GM19452 (cell line): Measurements from ENCODE around the gene SH2D1B.

Source experiments
- ATAC-seq: cut with Tn5 transposase; IDR thresholded peaks from one replicate; pipeline ENCODE4 v1.9.1; 2021; ENCODE audit not compliant: unreplicated experiment

Gene SH2D1B

DNA sequence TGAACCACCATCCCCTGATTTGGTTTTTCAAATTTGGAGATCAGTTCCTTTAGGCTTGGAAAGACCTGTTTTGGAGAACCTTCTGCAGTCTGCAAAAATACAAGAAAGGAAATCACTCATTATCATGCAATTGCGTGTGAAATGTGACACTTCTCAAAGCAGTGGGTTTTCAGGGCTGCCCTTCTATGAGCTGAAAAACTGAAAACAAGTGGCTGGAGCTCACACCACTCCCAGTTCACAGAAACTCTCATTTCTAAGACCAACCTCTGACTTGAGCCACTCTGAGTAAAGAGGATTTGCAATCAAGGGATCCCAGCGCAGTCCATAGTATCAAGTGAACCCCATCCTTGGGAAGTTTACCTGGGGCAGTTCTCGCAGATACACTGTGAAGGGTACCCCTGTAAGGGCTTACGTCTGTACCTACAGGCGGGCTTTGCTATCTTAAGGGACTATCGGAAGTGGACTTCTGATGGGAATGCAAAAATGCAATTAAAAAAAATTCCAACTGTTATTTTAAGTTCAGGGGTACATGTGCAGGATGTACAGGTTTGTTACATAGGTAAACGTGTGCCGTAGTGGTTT lies 12.8 kb downstream of the SH2D1B start:
- ATAC-seq, result no peak

DNA sequence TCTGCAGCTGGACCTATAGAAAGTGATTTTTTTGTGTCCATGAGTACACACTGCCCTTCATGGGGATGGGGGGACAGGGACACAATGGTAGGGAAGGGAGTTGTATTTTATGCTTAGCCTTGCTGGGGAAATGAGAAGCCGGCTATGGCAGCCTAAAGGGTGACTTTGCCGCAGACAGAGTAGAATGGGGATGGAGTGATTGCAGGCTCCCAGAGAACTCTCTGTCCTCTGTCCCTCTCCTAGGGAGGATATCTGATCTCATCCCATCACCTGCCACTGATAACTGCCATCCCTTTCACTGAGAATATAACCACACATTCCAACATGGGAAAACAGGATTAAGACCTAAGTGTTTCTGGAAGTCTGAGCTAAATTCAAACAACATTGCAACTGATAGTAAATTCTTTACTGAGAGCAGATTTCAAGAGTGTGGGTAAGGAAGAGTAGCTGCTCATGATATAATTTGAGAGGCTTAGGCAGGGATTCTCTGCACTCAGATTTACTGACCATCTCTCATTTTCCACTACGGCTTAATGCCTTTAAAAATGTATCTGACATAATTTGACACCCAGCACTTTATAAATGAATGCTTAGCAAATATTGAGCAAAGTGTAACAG lies 13.9 kb downstream of the SH2D1B start:
- no peak for ATAC-seq

DNA sequence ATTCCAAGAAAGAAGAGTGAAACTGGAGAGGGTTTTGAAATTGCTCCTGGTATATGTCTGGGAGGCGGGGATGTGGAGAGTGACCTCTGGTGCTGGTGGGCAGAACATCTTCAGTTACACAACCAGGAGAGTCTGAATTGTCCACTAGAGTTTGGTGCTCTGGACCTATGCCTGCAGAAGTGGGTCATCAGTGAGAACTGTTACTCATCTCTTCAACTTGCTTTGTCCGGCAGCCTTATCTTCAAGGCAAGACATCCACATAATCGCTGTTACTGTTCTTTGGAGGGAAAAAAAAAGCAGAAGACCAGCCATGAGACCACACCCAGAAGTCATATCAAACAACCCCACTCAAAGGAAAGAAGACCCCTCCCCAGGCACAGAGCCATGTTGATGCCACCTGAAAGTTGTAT lies 14.9 kb downstream of the SH2D1B start:
- no peak for ATAC-seq

DNA sequence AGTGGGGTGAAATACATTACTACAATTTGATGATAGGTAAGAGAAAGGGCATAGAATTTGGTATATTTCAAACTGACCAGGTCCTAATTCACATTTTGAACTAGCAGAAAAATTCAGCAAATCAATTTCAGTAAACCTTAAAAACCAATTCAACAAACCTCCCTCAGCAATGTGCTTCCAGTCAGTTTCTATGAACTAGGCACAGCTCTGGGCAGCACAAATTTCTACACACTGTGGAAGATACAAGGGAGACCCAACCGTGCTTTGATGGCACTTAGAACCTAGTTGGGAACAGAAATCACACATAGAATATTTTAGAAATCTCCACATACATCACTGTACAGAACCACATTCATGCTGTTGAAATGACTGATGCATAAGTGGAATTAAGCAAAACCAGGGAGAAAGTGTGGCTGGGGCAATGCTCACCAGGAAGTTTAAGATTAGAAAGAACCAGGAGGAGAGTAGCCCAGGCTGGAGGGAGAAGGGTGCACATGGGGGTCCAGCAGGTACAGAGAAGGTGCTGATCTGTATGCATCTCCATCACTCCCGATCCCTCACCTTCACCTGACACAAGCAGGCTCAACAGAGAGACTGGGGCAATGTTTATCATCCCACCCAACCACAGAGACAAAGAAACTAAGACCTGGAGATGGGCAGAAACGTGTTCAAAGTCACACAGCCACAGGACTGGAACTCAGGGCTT lies 15.6 kb downstream of the SH2D1B start:
- ATAC-seq, result no peak

DNA sequence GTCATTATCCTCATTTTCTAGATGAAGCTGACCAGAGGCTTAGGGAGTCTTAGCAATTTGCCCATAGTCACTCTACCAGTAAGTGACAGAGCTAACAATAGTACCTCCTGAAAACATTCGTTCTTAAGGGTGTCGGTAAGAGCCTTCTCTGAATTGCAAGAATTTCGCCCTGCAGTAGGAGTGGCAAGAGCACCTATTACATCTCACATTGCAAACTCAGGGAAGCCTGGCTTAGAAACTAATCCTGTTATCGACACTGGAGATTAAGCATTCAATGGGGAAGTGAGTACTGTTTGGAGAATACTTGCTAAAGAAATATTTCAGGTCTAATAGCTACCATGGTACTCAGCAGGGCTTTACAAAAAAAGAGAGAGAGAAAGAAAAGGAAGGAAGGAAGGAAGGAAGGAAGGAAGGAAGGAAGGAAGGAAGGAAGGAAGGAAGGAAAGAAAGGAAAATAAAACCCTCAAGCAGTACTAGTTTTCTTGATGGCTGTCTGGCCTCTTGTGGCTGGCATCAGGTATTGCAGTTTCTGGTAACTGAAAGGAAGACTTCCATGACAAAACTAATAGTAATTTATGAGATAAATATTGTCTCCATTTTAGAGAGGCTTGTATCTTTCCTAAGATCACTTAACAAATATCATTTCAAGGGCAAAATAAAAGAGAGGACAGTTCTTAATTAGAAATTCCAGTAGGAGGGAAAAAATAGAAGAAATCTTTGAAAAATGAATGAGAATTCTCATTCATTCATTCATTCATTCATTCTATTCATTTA lies 20.0 kb downstream of the SH2D1B start:
- no peak for ATAC-seq

DNA sequence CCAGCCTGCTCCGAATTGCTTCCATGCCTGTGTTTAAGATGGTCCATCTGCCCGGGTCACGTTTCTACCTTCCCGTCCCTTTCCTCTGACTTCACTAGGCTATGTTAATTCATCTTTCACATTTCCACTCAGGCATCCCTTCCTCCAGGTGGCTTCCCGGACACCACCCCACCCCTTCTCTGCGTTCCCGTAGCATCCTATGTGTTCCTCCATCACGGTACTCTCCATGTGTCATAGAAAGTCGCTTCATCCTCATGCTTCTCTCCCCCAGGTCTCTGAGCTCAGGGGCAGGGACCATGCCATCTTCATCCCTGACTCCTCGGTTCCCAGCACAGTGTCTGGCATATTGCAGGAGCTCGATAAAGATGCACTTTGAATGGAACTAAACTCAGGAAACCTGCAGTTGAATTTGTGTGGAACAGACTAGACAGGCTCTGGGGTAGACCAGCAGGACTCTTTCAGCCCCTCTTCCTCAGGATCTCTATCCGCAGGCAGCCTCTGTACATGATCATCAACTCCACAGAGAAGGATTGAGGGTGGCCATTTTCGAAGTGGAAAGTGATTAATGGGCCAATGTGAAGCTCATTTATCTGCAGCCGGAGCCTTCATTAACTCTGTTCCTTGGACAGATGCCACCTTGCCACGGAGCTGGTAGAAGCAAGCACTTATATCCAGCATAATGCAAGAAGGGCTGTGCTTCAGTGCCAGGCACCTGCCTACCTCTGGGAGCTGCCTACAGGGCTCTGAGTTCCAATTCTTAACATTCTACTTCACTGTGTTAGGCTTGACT lies 21.3 kb downstream of the SH2D1B start:
- no peak for ATAC-seq

DNA sequence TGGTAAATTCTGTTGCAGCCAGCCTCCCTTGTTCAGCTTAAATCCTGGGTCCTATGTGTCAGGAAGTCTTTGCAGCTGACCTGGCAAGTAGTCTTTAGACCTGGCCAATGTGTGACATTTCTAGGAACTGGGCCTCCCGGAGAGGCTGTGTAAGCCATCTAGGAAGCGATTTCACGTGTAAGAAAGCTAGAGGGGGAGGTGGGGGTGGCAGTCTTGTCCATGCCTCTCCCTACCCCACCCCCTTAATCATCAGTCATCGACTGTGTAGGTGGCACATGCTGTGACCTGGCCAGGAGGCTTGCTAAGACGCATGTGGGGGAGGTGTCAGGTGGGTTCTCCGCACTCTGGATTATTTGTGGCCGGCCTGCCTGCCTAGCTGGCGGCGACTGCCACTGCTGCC lies 22.0 kb downstream of the SH2D1B start:
- no peak for ATAC-seq

DNA sequence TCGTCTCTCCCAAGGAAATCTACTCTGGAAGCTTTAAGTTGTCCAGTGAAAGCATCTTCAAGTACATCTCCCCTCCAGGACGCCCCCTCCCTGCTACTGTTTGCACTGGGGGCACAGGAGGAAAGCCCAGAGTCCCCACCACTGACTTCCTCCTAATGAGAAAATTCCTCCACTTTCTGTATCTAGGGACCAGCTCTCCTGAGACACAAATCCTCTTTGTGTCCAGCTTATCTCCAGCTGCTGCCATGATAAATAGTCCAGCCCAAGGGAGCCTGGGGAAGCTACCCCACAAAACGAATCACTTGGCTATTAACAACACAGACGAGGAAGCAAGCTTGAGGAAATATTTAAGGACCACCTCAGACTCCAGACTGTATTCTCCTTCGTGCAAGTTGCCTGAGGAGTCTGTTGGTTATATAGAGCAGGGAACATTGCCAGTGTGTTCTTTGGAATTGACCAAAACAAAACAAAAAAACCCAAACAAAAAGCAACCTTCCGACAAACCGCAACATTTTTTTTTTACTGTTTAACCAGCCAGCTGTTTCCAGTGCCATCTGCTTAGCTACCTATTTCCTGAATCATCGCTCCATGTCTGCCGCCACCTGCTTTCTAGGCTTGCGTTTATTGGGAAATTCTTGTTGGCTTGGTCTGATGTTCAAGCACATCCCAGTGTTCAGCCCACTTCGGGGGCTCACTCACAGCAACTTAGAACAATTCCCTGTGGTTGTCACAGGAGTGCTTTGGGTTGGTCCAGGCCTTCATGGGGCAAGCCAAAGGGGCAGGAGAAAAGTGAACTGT lies 22.7 kb downstream of the SH2D1B start:
- peak; percentile 56 for ATAC-seq

DNA sequence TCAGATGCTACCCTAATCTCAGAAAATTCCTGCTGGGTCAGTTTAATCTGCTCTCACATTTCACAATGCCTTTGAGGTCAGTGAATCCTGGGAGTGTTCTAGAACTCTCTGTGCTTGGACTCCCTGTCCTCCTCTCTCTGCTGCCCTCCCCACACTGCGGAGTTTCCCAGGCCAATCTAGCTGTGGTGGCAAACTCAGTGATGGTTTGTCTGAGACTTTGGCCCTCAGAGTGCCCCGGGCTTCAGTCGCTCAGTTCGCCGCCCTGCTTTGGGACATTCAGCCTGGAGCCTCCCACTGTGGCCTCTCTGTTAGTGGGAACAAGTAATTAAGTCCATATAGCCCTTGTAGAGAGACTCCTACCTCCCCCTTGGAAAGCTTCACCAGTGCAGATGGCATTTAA lies 23.3 kb downstream of the SH2D1B start:
- ATAC-seq, result no peak

DNA sequence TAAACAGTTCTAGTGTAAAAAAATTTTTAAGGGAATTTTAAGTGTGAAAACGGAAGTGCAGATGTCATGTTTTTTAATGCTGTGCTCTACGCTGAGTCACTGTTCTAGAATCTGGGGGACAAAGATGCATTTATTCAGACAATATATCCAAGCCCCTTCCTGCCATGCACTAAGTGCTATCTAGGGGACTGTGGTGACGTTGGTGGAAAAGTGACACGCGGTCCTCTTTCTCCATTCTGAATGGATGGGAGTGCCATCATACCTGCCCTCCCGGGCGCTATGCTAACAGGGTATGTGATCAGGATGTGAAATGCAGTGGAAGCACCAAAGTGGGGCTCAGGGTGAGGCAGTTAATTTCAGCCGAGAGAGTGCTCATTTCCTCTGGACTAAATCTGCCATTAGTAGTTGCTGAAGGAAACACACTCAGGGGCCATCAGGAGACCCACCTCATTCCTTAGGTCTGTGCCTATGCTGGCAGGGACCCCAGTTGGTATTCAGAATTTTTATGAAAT lies 23.8 kb downstream of the SH2D1B start:
- no peak for ATAC-seq

DNA sequence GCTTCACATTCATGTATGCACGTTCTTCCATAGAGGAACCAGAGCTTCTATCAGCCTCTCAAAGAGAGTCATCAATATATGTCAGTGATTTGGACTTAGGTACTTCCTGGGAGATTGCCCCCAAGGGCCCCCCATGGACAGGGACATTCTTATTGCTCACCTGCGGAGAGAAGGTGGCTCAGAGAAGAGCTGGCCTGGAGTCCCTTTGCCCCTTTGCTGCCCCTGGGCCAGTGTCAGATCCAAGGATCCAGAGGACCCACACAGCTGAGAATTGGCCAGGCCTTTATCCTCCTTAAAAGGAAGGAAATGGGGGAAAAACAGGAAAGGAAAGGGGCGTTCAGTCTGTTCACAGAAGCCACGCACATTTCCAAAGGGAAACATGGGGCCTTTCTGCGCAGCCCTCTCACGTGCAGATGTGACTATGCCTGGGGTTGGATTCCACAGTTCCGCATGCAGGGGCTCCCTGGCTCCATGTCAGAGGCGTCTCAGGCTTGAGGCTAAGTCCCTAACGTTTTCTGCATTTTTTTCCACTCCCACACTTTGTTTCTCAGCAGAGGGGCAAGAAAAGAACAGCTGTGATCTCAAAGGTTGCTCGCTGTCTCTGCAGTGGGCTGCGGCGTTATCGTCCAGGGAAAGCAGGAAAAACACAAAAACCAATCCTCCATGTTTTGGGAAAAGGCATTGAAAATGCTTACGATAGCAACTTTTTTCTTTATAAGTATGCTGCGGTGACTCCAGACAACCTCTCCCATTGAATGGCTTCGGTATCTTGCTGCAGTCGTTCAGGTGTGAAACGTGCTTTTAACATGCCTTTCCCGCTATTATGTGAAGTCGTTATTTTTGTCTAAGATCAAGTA lies 24.5 kb downstream of the SH2D1B start:
- no peak for ATAC-seq

DNA sequence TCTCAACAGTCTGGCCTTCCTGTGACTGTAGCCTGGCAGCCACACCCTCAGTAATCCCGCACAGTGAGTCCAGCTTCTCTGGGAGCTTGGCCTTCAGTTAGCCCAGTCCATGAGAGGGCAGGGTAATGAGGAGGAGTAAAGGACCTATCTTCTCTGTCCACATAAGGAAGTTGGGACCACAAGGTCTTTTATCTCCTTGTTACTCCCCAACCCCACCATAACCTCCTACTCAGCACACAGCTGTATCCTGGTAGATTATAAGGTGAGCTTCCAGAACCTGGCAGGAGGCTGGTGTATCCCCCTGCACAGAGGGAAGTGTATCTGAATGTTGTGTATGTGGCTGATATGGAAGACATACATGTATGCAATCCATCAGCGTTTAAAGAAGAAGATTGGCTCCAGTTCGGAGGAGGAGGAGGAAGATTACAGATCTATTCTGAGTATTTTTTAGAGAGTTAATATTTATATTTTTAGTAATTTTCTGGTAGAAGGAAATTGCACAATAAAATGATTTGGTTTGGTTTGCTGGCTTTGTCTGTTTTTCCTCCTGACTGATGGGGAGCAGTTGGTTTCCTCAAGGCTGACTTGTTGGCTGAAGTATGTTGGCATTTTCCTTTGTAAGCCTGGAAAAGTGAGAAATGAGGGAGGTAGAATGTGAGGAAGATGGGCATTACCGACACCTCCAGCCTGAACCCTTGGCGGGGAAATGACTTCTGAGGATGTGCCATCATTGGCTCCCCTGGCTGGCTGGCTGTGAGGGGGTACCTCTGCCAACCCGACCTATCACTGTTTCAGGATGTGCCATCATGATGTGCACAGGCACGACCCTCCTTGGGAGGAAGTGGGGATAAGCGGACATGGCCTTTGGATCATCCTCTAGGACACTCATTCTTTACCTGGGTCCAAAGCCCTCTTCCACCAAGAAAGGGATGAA lies 25.4 kb downstream of the SH2D1B start:
- ATAC-seq, result no peak

DNA sequence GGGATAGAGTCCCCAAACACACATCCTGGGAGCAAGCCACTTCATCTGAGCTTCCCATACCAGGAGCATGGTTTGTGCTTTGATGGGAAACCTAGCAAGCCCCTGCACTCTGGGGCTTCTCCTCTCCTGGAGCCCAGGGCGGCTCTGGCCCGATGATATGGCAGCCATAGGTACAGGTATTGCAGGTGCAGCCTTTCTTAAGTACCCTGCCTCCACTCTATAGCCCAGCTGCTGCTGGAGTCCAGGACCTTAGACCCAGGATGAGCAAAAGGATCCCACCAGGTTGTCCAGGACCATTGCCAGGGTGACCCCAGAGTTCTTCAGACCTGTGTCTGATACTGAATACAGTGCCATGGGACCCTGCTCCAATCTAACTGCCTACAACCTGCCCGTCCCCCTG lies 26.2 kb downstream of the SH2D1B start:
- ATAC-seq, result no peak

DNA sequence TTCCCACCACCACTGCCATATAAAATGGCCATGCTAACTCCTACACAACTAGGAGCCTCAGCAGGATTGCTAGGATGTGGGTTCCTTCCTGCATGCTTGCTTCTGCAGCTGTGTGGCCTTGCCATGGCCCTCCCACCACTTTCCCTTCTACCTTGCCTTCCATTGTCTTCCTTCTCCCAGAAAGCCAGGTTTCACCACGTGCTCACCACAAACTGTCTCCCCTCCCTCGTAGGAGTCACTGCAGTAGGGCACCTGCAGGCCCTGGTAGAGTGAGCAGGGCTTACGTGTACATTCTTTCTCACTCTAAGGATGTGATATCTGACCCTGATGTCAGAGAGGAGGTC lies 26.7 kb downstream of the SH2D1B start:
- ATAC-seq, result no peak

DNA sequence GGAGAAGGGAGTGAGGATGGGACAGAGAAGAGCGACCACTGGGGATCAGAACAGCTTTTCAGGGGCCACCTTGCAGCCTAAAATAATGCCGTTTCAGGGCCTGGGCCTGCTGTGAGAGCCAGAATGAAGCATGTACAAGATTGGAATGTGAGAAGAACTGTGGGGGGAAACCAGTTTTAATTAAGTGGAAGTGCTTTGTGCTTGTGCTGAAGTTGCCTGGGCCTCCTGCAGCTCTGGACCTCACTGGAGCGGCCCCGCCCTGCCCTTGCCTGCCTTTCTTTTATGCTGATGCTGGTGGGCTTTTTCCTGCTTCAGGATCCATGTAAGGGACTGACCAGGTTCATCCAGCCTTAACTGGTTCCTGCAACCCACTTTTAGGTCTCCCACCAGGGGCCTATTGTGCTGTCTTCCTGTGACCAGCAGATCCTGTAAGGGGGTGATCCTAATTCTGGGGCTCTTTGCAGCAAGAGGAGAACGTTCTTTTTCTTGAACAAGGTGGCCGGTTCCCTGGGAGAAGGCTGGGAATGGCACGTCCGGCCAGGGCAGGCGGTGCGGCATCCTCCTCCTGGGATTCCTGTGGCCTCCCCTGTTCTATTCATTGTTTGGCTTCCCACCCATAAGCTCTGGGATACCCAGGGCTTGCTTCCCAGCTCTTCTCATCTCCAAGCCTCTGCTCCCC lies 27.2 kb downstream of the SH2D1B start:
- no peak for ATAC-seq

DNA sequence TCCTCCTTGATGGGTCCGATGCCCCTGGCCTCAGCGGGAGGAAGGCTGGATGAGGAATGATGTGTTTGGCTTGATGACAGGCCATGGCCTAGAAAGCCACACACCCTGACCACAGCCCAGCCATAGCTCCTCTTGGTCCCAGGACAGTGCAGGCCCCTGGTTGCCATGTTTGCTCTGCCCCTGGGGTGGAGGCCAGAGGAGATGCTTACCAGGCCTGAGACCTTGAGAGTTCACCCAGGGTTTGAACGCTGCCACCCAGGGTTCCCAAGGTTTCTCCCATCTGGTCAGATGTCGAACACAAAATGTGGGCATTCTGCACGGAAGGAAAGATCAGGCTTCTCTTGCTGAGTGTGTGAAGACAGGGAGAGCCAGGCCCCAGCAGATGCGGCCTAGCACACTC lies 27.8 kb downstream of the SH2D1B start:
- ATAC-seq, result no peak

DNA sequence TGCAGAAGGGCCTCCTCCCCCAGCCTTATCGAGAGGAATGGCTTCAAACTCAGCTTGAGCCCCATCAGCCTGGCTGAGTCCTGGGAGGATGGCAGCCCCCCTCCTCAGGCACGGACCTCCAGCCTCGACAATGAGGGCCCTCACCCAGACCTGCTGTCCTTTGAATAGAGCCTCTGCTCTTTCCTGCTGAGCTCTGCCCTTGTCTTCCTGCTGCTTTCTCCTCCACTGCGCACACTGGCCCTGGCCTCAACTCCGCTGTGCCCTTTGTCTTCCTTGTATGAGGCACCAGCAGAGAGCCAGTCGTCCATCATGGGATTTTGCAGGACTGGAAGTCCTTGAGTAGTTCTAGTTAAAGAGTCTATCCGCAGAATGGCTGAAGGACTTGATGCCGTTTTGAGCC lies 28.4 kb downstream of the SH2D1B start:
- ATAC-seq, result no peak

DNA sequence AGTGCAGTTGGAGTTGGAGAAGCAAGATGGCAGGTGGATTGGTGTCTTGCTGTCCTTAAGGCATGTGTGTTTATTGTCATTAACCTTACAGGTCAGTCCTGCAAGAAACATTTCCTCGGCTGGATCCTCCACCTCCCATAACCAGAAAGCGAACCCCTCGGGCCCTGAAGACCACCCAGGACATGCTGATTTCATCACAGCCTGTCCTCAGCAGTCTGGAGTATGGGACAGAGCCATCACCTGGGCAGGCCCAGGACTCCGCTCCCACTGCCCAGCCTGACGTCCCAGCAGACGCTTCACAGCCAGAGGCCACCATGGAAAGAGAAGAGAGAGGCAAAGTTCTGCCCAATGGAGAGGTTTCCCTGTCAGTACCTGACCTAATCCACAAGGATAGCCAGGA lies 28.8 kb downstream of the SH2D1B start:
- ATAC-seq, result no peak
